SK-N-SH treated with all-trans-retinoic acid at 6 μM for 48 hours (cell line): ENCODE measurements around the gene CDON.

ENCODE experiments used
- ATAC-seq: fragments of 200-7000 bp; cut with Tn5 transposase; 3 replicates; pipeline ENCODE4 v1.9.1; 2020; ENCODE audit warnings: mild to moderate bottlenecking, moderate library complexity
- BACH2 ChIP-seq: fragments of 250-450 bp; sonication (Bioruptor Pico); IDR thresholded peaks from 2 replicates; pipeline ENCODE4 v1.9.0; 2021; ENCODE audit warnings: mild to moderate bottlenecking, borderline replicate concordance
- CSDC2 ChIP-seq: fragments of 250-450 bp; sonication (Bioruptor Pico); IDR thresholded peaks from 2 replicates; pipeline ENCODE4 v1.5.0; 2020; ENCODE audit warnings: mild to moderate bottlenecking, moderate library complexity
- CSRNP3 ChIP-seq: fragments of 250-450 bp; sonication (Bioruptor Pico); IDR thresholded peaks from 2 replicates; pipeline ENCODE4 v1.5.1; 2021; ENCODE audit warnings: mild to moderate bottlenecking, moderate library complexity
- ESRRG ChIP-seq: fragments of 250-450 bp; sonication (Bioruptor Pico); IDR thresholded peaks from 2 replicates; pipeline ENCODE4 v1.6.1; 2021; ENCODE audit warnings: mild to moderate bottlenecking
- GLIS3 ChIP-seq: fragments of 250-450 bp; sonication (Bioruptor Pico); IDR thresholded peaks from 2 replicates; pipeline ENCODE4 v1.5.0; 2020; ENCODE audit warnings: mild to moderate bottlenecking, moderate library complexity
- ISL1 ChIP-seq: fragments of 250-450 bp; sonication (Bioruptor Pico); IDR thresholded peaks from 2 replicates; pipeline ENCODE4 v2.1.2; 2022; ENCODE audit warnings: mild to moderate bottlenecking, moderate library complexity
- OSR1 ChIP-seq: fragments of 250-450 bp; sonication (Bioruptor Pico); IDR thresholded peaks from 2 replicates; pipeline ENCODE4 v1.8.0; 2022; ENCODE audit warnings: moderate library complexity, mild to moderate bottlenecking, inconsistent platforms
- PATZ1 ChIP-seq: fragments of 250-450 bp; sonication (Bioruptor Pico); IDR thresholded peaks from 2 replicates; pipeline ENCODE4 v1.8.0; 2020; ENCODE audit warnings: mild to moderate bottlenecking, moderate library complexity, borderline replicate concordance
- POU6F1 ChIP-seq: fragments of 250-450 bp; sonication (Bioruptor Pico); IDR thresholded peaks from 2 replicates; pipeline ENCODE4 v1.8.0; 2021; ENCODE audit warnings: low read depth, mild to moderate bottlenecking, moderate library complexity, borderline replicate concordance
- PPARA ChIP-seq: fragments of 250-450 bp; sonication (Bioruptor Pico); IDR thresholded peaks from 2 replicates; pipeline ENCODE4 v1.5.0; 2020; ENCODE audit warnings: mild to moderate bottlenecking, borderline replicate concordance
- RARB ChIP-seq: fragments of 250-450 bp; sonication (Bioruptor Pico); IDR thresholded peaks from 2 replicates; pipeline ENCODE4 v1.8.0; 2021; ENCODE audit warnings: mild to moderate bottlenecking, moderate library complexity
- SNAI2 ChIP-seq: fragments of 250-450 bp; sonication (Bioruptor Pico); IDR thresholded peaks from 2 replicates; pipeline ENCODE4 v1.5.0; 2020; ENCODE audit warnings: mild to moderate bottlenecking, moderate library complexity
- TSHZ2 ChIP-seq: fragments of 250-450 bp; sonication (Bioruptor Pico); IDR thresholded peaks from 2 replicates; pipeline ENCODE4 v1.5.0; 2020; ENCODE audit warnings: mild to moderate bottlenecking, moderate library complexity
- ZC3H10 ChIP-seq: fragments of 250-450 bp; sonication (Bioruptor Pico); IDR thresholded peaks from 2 replicates; pipeline ENCODE4 v1.5.1; 2021; ENCODE audit warnings: mild to moderate bottlenecking, moderate library complexity
- ZFP3 ChIP-seq: fragments of 250-450 bp; sonication (Bioruptor Pico); IDR thresholded peaks from 2 replicates; pipeline ENCODE4 v1.5.0; 2020; ENCODE audit warnings: mild to moderate bottlenecking, moderate library complexity
- ZNF565 ChIP-seq: fragments of 450-650 bp; formaldehyde crosslinking; conservative IDR thresholded peaks from 2 replicates; pipeline ENCODE4 v1.5.0; 2020; ENCODE audit warnings: low read depth, mild to moderate bottlenecking, moderate library complexity
- ZNF70 ChIP-seq: fragments of 450-650 bp; formaldehyde crosslinking; IDR thresholded peaks from 2 replicates; pipeline ENCODE4 v1.5.0; 2020; ENCODE audit warnings: mild to moderate bottlenecking, moderate library complexity
- ZNF8 ChIP-seq: fragments of 450-650 bp; formaldehyde crosslinking; IDR thresholded peaks from 2 replicates; pipeline ENCODE4 v1.5.0; 2020; ENCODE audit warnings: mild to moderate bottlenecking, moderate library complexity

Gene CDON

GRCh38 chr11:125923633-125924032 lies 139.0 kb downstream of the CDON start:
- ATAC-seq = no peak
- TF ChIP-seq ZNF70 (CRISPR knock-in tag) = no peak
- TF ChIP-seq ESRRG (CRISPR knock-in tag) = no peak
- no peak for TF ChIP-seq ZNF565 (CRISPR knock-in tag)
- TF ChIP-seq BACH2 = no peak
- no peak for TF ChIP-seq RARB (CRISPR knock-in tag)
- TF ChIP-seq OSR1 (CRISPR knock-in tag) = no peak
- TF ChIP-seq ISL1 (CRISPR knock-in tag) = no peak
- no peak for TF ChIP-seq PATZ1
- TF ChIP-seq POU6F1 (CRISPR knock-in tag) = no peak
- no peak for TF ChIP-seq PPARA (CRISPR knock-in tag)
- TF ChIP-seq TSHZ2 (CRISPR knock-in tag) = no peak
- TF ChIP-seq CSRNP3 (CRISPR knock-in tag) = no peak
- TF ChIP-seq ZC3H10 = no peak
- no peak for TF ChIP-seq ZNF8 (CRISPR knock-in tag)
- TF ChIP-seq, all 23 proteins: peak for 0

GRCh38 chr11:125923012-125923579 lies 139.6 kb downstream of the CDON start:
- peak; percentile 95 for ATAC-seq

More at GRCh38 chr11:125923012-125923579, 139.6 kb downstream of the CDON start:
- TF ChIP-seq ISL1 (CRISPR knock-in tag) = no peak
- no peak for TF ChIP-seq OSR1 (CRISPR knock-in tag)
- no peak for TF ChIP-seq ZNF8 (CRISPR knock-in tag)
- TF ChIP-seq ZFP3 (CRISPR knock-in tag) = no peak
- TF ChIP-seq CSDC2 (CRISPR knock-in tag) = no peak
- TF ChIP-seq ZNF565 (CRISPR knock-in tag) = no peak
- no peak for TF ChIP-seq SNAI2 (CRISPR knock-in tag)
- no peak for TF ChIP-seq ZC3H10
- no peak for TF ChIP-seq POU6F1 (CRISPR knock-in tag)
- no peak for TF ChIP-seq GLIS3 (CRISPR knock-in tag)
- no peak for TF ChIP-seq CSRNP3 (CRISPR knock-in tag)
